OCI-LY7 (cell line): ENCODE data around the gene IFNL3. TPM values are rescaled to one million over a fixed set of nuclear protein-coding genes. Genes with fewer than 3 reads are reported as not detected.

Experiments
- BruUV-seq: library from RNA; stranded (reverse); fragments of 400-500 nt; replicated peaks from 2 replicates; lab custom pipeline; 2021; lab: Mats Ljungman, UMichigan
- CTCF ChIA-PET: fragments of 300-600 bp; sonication (Branson Sonifier 250); formaldehyde crosslinking; loops from one replicate; lab custom pipeline; 2022; ENCODE audit warnings: antibody characterized with exemption; ENCODE audit not compliant: unreplicated experiment; lab: Charles Lee
- POLR2A ChIA-PET: fragments of 300-600 bp; sonication (Branson Sonifier 250); formaldehyde crosslinking; loops from one replicate; lab custom pipeline; 2022; ENCODE audit warnings: antibody characterized with exemption; lab: Charles Lee
- DNase-seq: peaks from one replicate; pipeline ENCODE4 v3.0.0-alpha.2; 2015; ENCODE audit warnings: low spot score
- H2AFZ ChIP-seq: fragments of 200-600 bp; sonication (generic), shearing (Covaris generic); 2 replicates; pipeline ENCODE4 v1.6.1; 2014; ENCODE audit warnings: mild to moderate bottlenecking, antibody characterized with exemption, low read length, moderate library complexity
- H3K27ac ChIP-seq: fragments of 200-600 bp; sonication (generic); 2 replicates; pipeline ENCODE4 v1.5.1; 2014; ENCODE audit warnings: mixed run types, low read depth, mild to moderate bottlenecking, moderate library complexity, low read length, inconsistent platforms; ENCODE audit not compliant: poor library complexity, severe bottlenecking
- H3K36me3 ChIP-seq: fragments of 200-600 bp; sonication (generic); 2 replicates; pipeline ENCODE4 v1.6.1; 2014; ENCODE audit warnings: mild to moderate bottlenecking, antibody characterized with exemption, low read length, moderate library complexity, mixed read lengths; ENCODE audit not compliant: insufficient read depth
- H3K4me1 ChIP-seq: fragments of 200-600 bp; sonication (generic); 2 replicates; pipeline ENCODE4 v1.5.1; 2014; ENCODE audit warnings: mild to moderate bottlenecking, low read length; ENCODE audit not compliant: insufficient read depth, poor library complexity, severe bottlenecking
- H3K4me2 ChIP-seq: fragments of 200-600 bp; sonication (generic); 2 replicates; pipeline ENCODE4 v1.6.1; 2014; ENCODE audit warnings: mild to moderate bottlenecking, low read length
- H3K4me3 ChIP-seq: fragments of 200-600 bp; sonication (generic); 2 replicates; pipeline ENCODE4 v1.5.1; 2014; ENCODE audit warnings: mild to moderate bottlenecking, low read depth, low read length; ENCODE audit not compliant: poor library complexity, severe bottlenecking
- H3K79me2 ChIP-seq: fragments of 200-600 bp; sonication (generic); 2 replicates; pipeline ENCODE4 v1.6.1; 2016; ENCODE audit warnings: low read depth, mild to moderate bottlenecking, low read length, moderate library complexity, mixed read lengths; ENCODE audit not compliant: insufficient read depth
- H3K9me2 ChIP-seq: fragments of 200-600 bp; sonication (generic); 2 replicates; pipeline ENCODE4 v1.6.1; 2016; ENCODE audit warnings: mild to moderate bottlenecking, low read length, mixed read lengths; ENCODE audit not compliant: insufficient read depth
- H3K9me3 ChIP-seq: fragments of 200-600 bp; sonication (generic); 2 replicates; pipeline ENCODE4 v1.6.1; 2014; ENCODE audit warnings: mild to moderate bottlenecking, mixed run types, low read length, mixed read lengths
- H4K20me1 ChIP-seq: fragments of 200-600 bp; sonication (generic); 2 replicates; pipeline ENCODE4 v1.6.1; 2014; ENCODE audit warnings: mild to moderate bottlenecking, antibody characterized with exemption, low read length, moderate library complexity, mixed read lengths; ENCODE audit not compliant: insufficient read depth
- CTCF ChIP-seq: fragments of 200-600 bp; sonication (generic); conservative IDR thresholded peaks from 2 replicates; pipeline ENCODE4 v1.5.1; 2014; ENCODE audit warnings: mild to moderate bottlenecking, antibody characterized with exemption, low read length, moderate library complexity, mixed read lengths
- EZH2phosphoT487 ChIP-seq: fragments of 200-600 bp; sonication (generic); IDR thresholded peaks from 2 replicates; pipeline ENCODE4 v1.6.1; 2018; ENCODE audit warnings: low read depth, borderline replicate concordance, mild to moderate bottlenecking, mixed run types, antibody characterized with exemption, low read length, moderate library complexity, mixed read lengths
- intact Hi-C: fragments of 100-400 bp; cut with micrococcal nuclease; formaldehyde crosslinking; loops from one replicate; pipeline ENCODE4 v1.10.0; 2022; ENCODE audit not compliant: unreplicated experiment
- total RNA-seq, 2 experiments: library from RNA; depleted of rRNA in 1 of 2; stranded (reverse); fragments of >200 nt in 1 of 2; shearing (Covaris generic) in 1 of 2; gene quantifications; 2 replicates each; pipeline ENCODE4 v1.2.3, GENCODE V29; 2014 to 2022

The IFNL3 gene
- total RNA-seq, 2 experiments from 2014 or later = not detected

- intact Hi-C loops = no loop called here
- no peaks in the 10 kb centered on the region for H3K9me2 ChIP-seq
- H4K20me1 ChIP-seq = no peaks in the 10 kb centered on the region
- H3K27ac ChIP-seq = no peak overlapping the region
- no peaks in the 10 kb centered on the region for H3K36me3 ChIP-seq
- no peaks in the 10 kb centered on the region for H3K9me3 ChIP-seq
- H2AFZ ChIP-seq = no peak overlapping the region
- CTCF ChIA-PET = no interaction called here
- no peak for DNase-seq
- TF ChIP-seq EZH2phosphoT487 (no peak), CTCF (no peak)
- H3K4me1 ChIP-seq = no peaks in the 10 kb centered on the region
- no peaks in the 10 kb centered on the region for H3K79me2 ChIP-seq
- H3K4me2 ChIP-seq = no peak overlapping the region
- no TSS peak for BruUV-seq
- no peak overlapping the region for H3K4me3 ChIP-seq
- POLR2A ChIA-PET = no interaction called here
Measured at GRCh38 chr19:39257227-39257626, 12.4 kb upstream of the IFNL3 start.

- CTCF ChIA-PET = interaction anchor here (0.6 kb wide), 1 partner anchor 17 kb away, joined by 7 read pairs; no protein-coding TSS in a partner anchor
- H3K27ac ChIP-seq = no peak overlapping the region
- H3K4me2 ChIP-seq = no peak overlapping the region
- intact Hi-C loops = no loop called here
- H3K9me3 ChIP-seq = no peaks in the 10 kb centered on the region
- no peaks in the 10 kb centered on the region for H3K9me2 ChIP-seq
- H3K79me2 ChIP-seq = no peaks in the 10 kb centered on the region
- no peaks in the 10 kb centered on the region for H3K36me3 ChIP-seq
- POLR2A ChIA-PET = no interaction called here
- no peak overlapping the region for H2AFZ ChIP-seq
- DNase-seq = no peak
- no peaks in the 10 kb centered on the region for H3K4me1 ChIP-seq
- no TSS peak for BruUV-seq
- no peaks in the 10 kb centered on the region for H4K20me1 ChIP-seq
- no peak overlapping the region for H3K4me3 ChIP-seq
- no peak for TF ChIP-seq EZH2phosphoT487
- no peak for TF ChIP-seq CTCF
Measured at GRCh38 chr19:39254531-39255345, 9.9 kb upstream of the IFNL3 start.
